Uterus (tissue), 4 donors: ENCODE results near the gene SCAPER. TPM values are rescaled to one million over a fixed set of nuclear protein-coding genes. Genes with fewer than 3 reads are reported as not detected.

Source experiments
- DNase-seq, 2 donors: peaks; one replicate each; pipeline ENCODE4 v3.0.0-alpha.2; 2019 to 2020
- H3K27ac ChIP-seq, 2 donors: fragments of 200-600 bp; sonication (generic); 1 replicate in 1 of 2; 2 replicates in 1 of 2; pipeline ENCODE4 v1.5.1; 2016 to 2018
- H3K27me3 ChIP-seq, 2 donors: fragments of 200-600 bp; sonication (generic); one replicate each; pipeline ENCODE4 v1.5.1; 2018 to 2019; ENCODE audit warnings: control low read depth in 1 of 2
- H3K36me3 ChIP-seq, 2 donors: fragments of 200-600 bp; sonication (generic); one replicate each; pipeline ENCODE4 v1.5.1; 2019; ENCODE audit warnings: control low read depth in 1 of 2
- H3K4me1 ChIP-seq, 2 donors: fragments of 200-600 bp; sonication (generic); one replicate each; pipeline ENCODE4 v1.5.1; 2018 to 2019; ENCODE audit warnings: control low read depth in 1 of 2
- H3K4me3 ChIP-seq, 2 donors: fragments of 200-600 bp; sonication (generic); 1 replicate in 1 of 2; 2 replicates in 1 of 2; pipeline ENCODE4 v1.5.1; 2018 to 2019; ENCODE audit warnings: mild to moderate bottlenecking in 1 of 2
- H3K9me3 ChIP-seq, 2 donors: fragments of 200-600 bp; sonication (generic); one replicate each; pipeline ENCODE4 v1.5.1; 2019; ENCODE audit warnings: control low read depth in 1 of 2
- CTCF ChIP-seq, 4 experiments: fragments of 200-600 bp in 2 of 4; fragments of 450-650 bp in 2 of 4; sonication (generic) in 2 of 4; IDR thresholded peaks; one replicate each; pipeline ENCODE4 v1.5.1; 2016 to 2019; ENCODE audit warnings: antibody characterized with exemption in 4 of 4, mild to moderate bottlenecking in 2 of 4, moderate library complexity in 1 of 4
- POLR2A ChIP-seq, 2 donors: fragments of 450-650 bp; IDR thresholded peaks; one replicate each; pipeline ENCODE4 v1.6.1; 2016; ENCODE audit warnings: antibody characterized with exemption in 2 of 2, mild to moderate bottlenecking in 1 of 2, moderate library complexity in 1 of 2
- intact Hi-C: fragments of 100-400 bp; cut with DNase I; formaldehyde crosslinking; loops from one replicate; pipeline ENCODE4 v1.15.1; 2023; ENCODE audit warnings: low total_unique reads
- total RNA-seq, 4 donors: library from RNA; depleted of rRNA in 3 of 4; stranded (reverse); fragments of >200 nt in 3 of 4; gene quantifications; one replicate each; pipeline versions ENCODE4 v1.1.0 to v1.2.4, GENCODE V29; 2014 to 2023
- donor health status: DM: yes; HTN: yes; CAD: no.

Gene SCAPER
- total RNA-seq, 4 donors from 2014 or later, result 10.6 to 74.2 (median 32.9) TPM

- no peaks in the 10 kb centered on the region for H3K27me3 ChIP-seq
- no peak overlapping the region for H3K27ac ChIP-seq
- DNase-seq, result no peak
- H3K36me3 ChIP-seq, result no peaks in the 10 kb centered on the region
- intact Hi-C loops, result no loop called here
- H3K4me3 ChIP-seq, result no peak overlapping the region
- no peaks in the 10 kb centered on the region for H3K9me3 ChIP-seq
- no peaks in the 10 kb centered on the region for H3K4me1 ChIP-seq
- no peak for TF ChIP-seq POLR2A (IDR thresholded peaks at IDR 0.05)
- TF ChIP-seq CTCF (IDR thresholded peaks at IDR 0.05), result no peak
These were observed 511.5 kb downstream of the SCAPER start for GRCh38 chr15:76393614-76394013.

- no peak for DNase-seq
- Histone ChIP-seq H3K36me3 (no peaks in the 10 kb centered on the region), H3K4me3 (no peak overlapping the region), H3K27me3 (no peaks in the 10 kb centered on the region), H3K9me3 (no peaks in the 10 kb centered on the region), H3K4me1 (no peaks in the 10 kb centered on the region), H3K27ac (no peak overlapping the region)
- intact Hi-C loops, result no loop called here
- TF ChIP-seq CTCF (IDR thresholded peaks at IDR 0.05) (no peak), POLR2A (IDR thresholded peaks at IDR 0.05) (no peak)
These were observed 513.3 kb downstream of the SCAPER start for GRCh38 chr15:76391847-76392246.

GRCh38 chr15:76391309-76391708 is 513.8 kb downstream of the SCAPER start:
- DNase-seq, result no peak
- no peak for TF ChIP-seq CTCF (IDR thresholded peaks at IDR 0.05)
- no peak for TF ChIP-seq POLR2A (IDR thresholded peaks at IDR 0.05)
- Histone ChIP-seq H3K4me3 (no peak overlapping the region), H3K9me3 (no peaks in the 10 kb centered on the region), H3K27ac (no peak overlapping the region), H3K4me1 (no peaks in the 10 kb centered on the region), H3K36me3 (no peaks in the 10 kb centered on the region), H3K27me3 (no peaks in the 10 kb centered on the region)
- intact Hi-C loops, result no loop called here

GRCh38 chr15:76390571-76390970 is 514.6 kb downstream of the SCAPER start:
- TF ChIP-seq POLR2A (IDR thresholded peaks at IDR 0.05), result no peak
- TF ChIP-seq CTCF (IDR thresholded peaks at IDR 0.05), result no peak
- intact Hi-C loops, result no loop called here
- no peaks in the 10 kb centered on the region for H3K9me3 ChIP-seq
- H3K4me3 ChIP-seq, result no peak overlapping the region
- no peak overlapping the region for H3K27ac ChIP-seq
- no peaks in the 10 kb centered on the region for H3K27me3 ChIP-seq
- H3K4me1 ChIP-seq, result no peaks in the 10 kb centered on the region
- no peak for DNase-seq
- H3K36me3 ChIP-seq, result no peaks in the 10 kb centered on the region

- Histone ChIP-seq H3K4me3 (no peak overlapping the region), H3K27ac (no peak overlapping the region), H3K27me3 (no peaks in the 10 kb centered on the region), H3K9me3 (no peaks in the 10 kb centered on the region), H3K4me1 (no peaks in the 10 kb centered on the region), H3K36me3 (no peaks in the 10 kb centered on the region)
- no peak for DNase-seq
- intact Hi-C loops, result no loop called here
- no peak for TF ChIP-seq CTCF (IDR thresholded peaks at IDR 0.05)
- TF ChIP-seq POLR2A (IDR thresholded peaks at IDR 0.05), result no peak
These were observed 518.2 kb downstream of the SCAPER start for GRCh38 chr15:76386926-76387325.
